HG02763 (cell line): ENCODE measurements around the gene ZNF563.

Experiments used
- ATAC-seq: cut with Tn5 transposase; IDR thresholded peaks from one replicate; pipeline ENCODE4 v1.9.1; 2021; ENCODE audit warnings: mild to moderate bottlenecking, moderate library complexity; ENCODE audit not compliant: unreplicated experiment

ZNF563 gene

DNA sequence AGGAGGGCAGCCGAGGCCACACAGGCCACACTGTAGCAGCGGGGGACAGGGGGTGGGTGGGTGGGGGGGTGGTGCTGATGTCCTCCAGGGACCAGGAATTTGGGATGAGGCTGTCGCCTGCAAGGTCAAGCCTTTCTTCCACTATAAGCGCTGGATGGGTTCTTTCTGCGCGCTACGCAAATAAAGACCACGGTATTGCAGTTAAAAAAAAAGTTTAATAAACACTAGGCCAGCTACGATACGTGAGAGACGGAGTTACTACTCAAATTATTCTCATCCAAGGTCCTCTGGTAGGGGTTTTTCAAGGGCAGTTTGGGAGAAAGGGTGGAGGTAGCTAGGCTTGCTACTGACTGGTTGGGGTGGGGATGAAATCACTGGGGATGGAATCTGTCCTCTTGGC lies 38.2 kb downstream of the ZNF563 start:
- peak; percentile 8 for ATAC-seq

DNA sequence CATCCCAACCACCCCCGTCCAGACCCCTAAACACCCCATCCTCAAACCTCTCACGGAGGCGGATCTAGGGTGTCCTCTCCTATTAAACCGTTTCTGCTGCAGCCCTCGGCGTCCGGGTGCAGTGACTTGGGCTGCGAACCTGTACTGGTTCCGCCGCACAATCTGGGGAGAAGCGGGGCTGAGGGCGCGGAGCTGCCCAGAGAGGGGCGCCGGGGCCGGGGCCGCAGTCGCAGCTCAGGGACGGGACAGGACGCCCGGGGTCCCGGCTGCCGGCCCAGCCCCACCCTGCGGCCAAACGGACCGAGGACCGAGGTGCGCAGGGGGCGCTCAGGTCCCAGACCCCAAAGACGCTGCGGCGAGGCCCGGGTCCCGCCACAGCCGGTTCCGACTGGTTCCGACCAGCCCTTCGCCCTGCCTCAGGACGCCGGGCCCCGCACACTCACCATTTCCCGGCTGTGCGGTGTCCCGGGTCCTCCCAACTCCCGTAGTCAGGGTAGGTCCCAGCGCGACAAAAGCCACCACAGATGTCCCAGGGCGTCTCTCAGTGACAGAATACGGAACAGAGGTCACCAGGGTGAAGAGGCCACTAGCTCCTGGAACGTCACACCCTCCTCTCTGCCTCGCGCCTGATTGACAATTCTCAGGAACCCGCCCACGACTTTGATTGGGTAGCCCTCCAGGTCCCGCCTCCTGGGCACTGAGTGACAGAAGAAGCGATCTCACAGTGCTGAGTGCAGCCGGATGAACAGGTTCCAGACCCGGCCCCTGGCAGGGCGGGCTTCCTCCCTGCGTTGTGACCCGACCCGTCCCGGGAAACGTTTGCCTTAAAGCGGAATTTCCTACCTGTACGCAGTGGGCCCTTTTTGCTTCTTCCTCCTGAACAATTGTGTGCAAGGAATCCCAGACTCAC lies 38.9 kb downstream of the ZNF563 start, which contains the start of gene ZNF44:
ZNF44 (minus strand) TSS at position 635 of the 910 bp plus-strand sequence; CDS start at position 446, 189 bp downstream.
- ATAC-seq = peak; percentile 92

DNA sequence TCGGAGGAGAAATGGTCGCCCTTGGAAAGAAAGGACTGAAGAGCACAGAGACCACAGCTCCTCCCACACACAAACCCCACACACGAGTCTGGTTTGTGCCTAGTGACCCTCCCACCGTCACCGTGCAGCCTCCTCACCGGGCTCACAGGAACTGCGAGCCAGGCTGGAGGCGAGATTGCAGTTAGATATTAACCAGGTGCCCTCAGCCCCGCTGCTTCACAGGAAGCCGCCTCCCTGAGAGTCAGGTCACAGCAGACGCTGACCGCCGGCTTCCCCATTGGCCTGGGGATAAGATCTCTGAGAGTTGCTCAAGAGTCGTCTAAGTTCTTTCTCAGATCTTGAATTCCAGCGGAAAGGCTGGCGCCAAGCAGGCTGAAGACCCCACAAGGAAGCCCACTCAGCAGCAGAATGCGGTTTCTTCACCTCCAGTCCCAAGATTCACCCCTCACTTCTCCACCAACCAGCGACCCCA lies 39.6 kb downstream of the ZNF563 start:
- peak; percentile 44 for ATAC-seq

DNA sequence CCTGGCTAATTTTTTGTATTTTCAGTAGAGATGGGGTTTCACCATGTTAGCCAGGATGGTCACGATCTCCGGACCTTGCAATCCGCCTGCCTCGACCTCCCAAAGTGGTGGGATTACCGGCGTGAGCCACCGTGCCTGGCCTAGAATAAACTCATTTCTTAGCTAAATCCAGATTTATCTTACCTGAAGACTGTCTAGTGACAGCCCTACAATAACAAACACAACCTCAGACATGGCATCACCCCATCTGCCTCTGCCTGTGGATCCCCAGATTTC lies 43.7 kb downstream of the ZNF563 start:
- ATAC-seq = no peak

DNA sequence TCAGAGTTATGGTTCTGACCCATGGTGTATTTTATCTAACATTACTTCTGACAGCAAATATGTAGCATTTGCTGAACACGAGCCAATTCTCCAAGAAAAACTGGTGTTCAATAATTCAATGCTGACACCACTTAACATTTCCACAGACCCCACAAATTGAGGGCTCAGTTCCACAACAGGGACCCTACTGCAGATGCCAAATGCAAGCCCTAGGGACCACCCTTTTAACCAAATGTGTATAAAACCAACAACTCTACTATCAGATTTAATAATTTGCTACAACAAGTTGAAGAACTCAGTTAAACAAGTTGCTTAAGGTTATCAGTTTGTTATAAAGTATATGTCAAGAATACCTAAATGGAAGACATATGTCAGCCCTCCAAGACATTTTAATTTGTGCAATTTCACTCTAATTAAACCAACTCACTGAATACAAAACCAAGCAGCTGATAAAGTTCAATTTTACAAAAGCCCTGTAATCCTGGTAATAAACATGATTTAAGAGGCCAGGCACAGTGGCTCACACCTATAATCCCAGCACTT lies 45.4 kb downstream of the ZNF563 start:
- ATAC-seq = no peak

DNA sequence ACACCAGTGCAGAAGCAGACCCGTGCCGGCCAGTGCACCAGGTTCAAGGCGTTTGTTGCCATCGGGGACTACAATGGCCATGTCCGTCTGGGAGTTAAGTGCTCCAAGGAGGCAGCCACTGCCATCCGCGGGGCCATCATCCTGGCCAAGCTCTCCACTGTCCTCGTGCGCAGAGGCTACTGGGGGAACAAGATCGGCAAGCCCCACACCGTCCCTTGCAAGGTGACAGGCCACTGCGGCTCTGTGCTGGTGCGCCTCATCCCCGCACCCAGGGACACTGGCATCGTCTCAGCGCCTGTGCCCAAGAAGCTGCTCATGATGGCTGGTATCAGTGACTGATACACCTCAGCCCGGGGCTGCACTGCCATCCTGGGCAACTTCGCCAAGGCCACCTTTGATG lies 48.8 kb downstream of the ZNF563 start:
- no peak for ATAC-seq

DNA sequence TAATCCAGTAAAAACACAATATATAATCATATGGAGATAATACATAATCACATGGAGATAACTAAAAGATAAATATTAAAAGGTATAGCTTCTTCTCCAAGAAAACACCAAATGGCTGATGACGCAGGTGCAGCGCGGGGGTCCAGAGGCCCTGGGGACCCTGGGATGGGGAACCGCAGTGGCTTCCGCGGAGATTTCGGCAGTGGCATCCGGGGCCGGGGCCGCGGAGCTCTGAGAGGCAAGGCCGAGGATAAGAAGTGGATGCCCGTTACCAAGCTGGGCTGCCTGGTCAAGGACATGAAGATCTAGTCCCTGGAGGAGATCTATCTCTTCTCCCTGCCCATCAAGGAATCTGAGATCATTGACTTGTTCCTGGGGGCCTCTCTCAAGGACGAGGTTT lies 49.2 kb downstream of the ZNF563 start:
- ATAC-seq = no peak

DNA sequence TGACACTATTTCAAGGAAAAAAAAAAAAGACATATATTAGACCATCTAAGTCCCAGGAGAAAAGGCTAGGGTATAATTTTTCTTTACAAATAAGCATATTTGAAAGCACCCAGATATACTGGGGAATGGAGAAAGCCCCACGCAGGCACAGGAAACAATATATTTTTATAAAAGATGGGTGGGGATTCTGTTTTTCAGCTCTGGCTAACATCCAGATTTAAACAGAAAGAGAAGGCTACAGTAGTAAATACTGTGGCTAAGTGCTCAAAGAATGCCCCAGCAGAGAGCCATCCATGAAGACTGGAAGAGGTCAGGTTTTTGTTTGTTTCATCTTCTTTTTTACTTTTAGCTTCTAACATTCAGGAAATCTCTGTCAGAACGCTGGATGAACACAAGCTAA lies 54.7 kb downstream of the ZNF563 start:
- ATAC-seq = no peak

DNA sequence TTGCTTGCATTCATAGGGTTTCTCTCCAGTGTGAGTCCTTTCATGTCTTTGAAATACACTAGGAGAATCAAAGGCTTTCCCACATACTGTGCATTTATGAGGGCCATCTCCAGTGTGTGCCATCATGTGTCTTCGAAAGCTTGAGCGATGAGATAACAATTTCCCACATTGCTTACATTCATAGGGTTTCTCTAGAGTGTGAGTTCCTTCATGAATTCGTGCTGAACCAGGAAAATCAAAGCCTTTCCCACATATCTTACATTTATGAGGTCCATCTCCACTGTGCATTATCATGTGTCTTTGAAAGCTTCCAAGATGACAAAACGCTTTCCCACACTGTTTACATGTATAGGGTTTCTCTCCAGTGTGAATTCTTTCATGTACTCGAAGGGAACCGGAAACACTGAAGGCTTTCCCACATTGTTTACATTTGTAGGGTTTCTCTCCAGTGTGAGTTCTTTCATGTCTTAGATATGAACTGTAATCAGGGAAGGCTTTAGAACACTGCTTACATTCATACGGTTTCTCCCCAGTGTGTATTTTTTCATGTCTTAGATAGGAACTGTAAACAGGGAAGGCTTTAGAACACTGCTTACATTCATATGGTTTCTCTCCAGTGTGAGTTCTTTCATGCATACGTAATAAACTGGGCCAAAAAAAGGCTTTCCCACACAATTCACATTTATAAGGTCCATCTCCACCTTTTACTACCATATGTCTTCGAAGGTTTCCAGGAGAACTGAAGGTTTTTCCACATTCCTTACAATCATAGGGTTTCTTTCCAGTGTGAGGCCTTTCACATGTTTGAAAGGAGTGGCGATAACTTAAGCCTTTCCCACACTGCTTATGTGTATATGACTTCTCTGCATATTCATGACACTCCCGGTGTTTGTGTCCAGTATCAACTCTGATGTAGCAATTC lies 60.2 kb downstream of the ZNF563 start:
- no peak for ATAC-seq

DNA sequence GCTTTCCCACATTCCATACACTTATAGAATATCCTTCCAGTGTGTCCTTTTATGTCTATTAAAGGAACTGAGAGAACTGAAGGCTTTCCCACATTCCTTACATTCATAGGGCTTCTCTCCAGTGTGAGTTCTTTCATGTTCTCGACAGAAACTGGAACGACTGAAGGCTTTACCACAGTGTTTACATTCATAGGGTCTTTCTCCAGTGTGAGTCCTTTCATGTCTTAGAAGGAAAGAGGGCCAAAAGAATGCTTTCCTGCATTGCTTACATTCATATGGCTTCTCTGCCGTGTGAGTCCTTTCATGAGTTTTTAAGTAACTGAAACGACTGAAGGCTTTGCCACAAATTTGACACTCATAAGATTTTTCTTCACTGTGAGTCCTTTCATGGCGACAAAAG lies 61.0 kb downstream of the ZNF563 start:
- ATAC-seq = no peak

DNA sequence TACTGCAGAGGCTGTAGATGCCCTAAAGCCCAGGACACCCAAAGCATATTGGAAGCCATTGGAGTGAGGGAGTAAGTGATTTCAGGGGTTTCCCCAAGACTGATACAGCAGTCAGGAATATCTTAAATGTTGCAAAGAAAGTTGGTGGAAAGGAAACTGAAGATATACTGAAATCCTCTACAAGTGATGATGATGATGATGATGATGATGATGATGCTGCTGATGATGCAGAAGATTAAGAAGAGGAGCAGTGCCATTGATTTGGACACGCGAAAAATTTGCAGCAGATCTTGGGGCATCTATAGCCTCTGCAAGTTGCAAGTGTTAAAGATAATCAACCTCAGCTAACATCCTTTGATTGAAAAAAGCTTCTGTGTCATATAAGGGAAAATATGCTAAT lies 62.6 kb downstream of the ZNF563 start:
- no peak for ATAC-seq
